MM.1S (cell line): ENCODE results near the gene ITGA11.

Source experiments
- EZH2 ChIP-seq: fragments of 300-600 bp; sonication (generic); optimal IDR thresholded peaks from 2 replicates; pipeline ENCODE3; 2017; ENCODE audit warnings: low read depth, mild to moderate bottlenecking, antibody characterized with exemption, low read length, mixed read lengths
- EZH2phosphoT487 ChIP-seq: fragments of 300-600 bp; sonication (generic); IDR thresholded peaks from 2 replicates; pipeline ENCODE4 v1.6.1; 2018; ENCODE audit warnings: antibody characterized with exemption, low read length
- TF ChIP-seq, protein P1 (sequence below): fragments of 300-600 bp; sonication (generic); IDR thresholded peaks from 2 replicates; pipeline ENCODE4 v1.5.1; 2016; ENCODE audit warnings: antibody characterized with exemption, low read length, mixed read lengths

DNA sequence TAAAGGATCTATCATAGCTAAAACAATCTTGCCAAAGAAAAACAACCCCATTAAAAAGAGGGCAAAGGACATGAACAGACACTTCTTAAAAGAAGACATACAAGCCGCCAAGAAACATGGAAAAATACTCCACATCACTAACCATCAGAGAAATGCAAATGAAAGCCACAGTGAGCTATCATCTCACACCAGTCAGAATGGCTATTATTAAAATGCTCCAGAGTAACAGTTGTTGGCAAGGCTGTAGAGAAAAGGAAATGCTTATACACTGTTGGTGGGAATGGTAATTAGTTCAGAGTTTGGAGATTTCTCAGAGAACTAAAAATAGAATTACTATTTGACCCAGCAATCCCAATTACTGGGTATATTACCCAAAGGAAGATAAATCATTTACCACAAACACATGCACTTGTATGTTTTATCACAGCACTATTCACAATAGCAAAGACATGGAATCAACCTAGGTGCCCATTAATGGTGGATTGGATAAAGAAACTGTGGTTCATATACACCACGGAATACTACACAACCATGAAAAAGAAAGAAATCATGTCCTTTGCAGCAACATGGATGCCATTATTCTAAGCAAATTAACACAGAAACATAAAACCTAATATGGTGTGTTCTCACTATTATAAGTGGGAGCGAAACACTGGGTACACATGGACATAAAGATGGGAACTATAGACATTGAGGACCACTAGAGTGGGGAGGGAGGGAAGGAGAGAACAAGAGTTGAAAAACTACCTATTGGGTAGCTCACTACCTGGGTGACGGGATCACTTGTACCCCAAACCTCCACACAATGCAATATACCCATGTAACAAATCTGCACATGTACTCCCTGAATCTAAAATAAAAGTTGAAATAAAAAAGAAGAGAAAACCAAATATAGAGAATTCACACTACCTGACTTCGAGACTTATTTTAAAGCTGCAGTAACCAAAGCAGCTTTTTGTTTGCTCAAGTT, 32.6 kb downstream of the ITGA11 start:
- TF ChIP-seq, protein P1, sequence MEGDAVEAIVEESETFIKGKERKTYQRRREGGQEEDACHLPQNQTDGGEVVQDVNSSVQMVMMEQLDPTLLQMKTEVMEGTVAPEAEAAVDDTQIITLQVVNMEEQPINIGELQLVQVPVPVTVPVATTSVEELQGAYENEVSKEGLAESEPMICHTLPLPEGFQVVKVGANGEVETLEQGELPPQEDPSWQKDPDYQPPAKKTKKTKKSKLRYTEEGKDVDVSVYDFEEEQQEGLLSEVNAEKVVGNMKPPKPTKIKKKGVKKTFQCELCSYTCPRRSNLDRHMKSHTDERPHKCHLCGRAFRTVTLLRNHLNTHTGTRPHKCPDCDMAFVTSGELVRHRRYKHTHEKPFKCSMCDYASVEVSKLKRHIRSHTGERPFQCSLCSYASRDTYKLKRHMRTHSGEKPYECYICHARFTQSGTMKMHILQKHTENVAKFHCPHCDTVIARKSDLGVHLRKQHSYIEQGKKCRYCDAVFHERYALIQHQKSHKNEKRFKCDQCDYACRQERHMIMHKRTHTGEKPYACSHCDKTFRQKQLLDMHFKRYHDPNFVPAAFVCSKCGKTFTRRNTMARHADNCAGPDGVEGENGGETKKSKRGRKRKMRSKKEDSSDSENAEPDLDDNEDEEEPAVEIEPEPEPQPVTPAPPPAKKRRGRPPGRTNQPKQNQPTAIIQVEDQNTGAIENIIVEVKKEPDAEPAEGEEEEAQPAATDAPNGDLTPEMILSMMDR, result no peak
- TF ChIP-seq EZH2 (no peak), EZH2phosphoT487 (no peak)
